HL-60/S4 (cell line): ENCODE data around the gene FGG.

Experiments
- in situ Hi-C: fragments of 300-500 bp; cut with MboI; formaldehyde crosslinking; loops from 2 replicates; pipeline ENCODE4 v1.14.3; 2022; ENCODE audit warnings: low sequenced_read_pairs

Gene FGG

DNA sequence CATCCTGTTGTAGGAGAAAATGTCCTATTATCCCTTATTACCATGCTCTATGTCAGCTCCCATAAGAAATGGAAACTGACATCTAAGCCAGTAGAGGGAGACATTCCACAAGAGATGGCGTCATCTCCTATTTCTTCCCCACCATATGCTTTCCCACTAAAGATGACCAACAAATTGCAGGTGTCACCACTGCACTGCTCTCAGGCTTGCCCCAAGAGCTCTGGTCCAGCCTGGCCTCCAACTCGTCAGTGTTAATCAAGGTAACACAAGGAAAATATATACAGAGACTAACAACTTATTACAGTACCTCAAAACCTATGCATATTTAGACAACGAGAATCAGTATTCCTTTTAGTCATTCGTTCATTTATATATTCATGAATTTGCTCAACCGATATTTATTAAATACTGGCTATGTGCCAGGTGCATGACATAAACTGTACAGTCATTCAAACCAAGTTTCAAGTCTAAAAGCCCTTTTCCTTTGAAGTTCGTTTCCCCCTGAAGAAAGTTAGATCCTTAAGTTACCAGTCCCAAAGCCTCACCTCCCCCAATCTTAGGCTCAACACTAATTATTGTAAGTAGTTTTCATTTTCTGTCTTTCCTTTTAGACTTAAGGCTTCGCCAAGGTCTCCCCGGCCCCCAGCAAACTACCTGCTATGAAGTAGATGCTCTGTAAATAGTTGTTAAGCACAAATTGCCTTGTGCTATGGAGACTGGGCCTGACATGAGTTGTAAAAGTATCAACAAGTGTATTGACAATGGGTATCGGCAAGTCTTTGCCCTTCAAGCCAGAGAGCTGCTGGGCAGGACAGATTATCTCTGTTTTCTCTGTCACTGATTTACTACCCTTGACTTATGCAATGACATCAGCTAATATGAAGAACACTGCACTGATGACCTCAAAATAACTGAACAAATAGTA, 52.7 kb downstream of the FGG start:
- in situ Hi-C loops: no loop called here

DNA sequence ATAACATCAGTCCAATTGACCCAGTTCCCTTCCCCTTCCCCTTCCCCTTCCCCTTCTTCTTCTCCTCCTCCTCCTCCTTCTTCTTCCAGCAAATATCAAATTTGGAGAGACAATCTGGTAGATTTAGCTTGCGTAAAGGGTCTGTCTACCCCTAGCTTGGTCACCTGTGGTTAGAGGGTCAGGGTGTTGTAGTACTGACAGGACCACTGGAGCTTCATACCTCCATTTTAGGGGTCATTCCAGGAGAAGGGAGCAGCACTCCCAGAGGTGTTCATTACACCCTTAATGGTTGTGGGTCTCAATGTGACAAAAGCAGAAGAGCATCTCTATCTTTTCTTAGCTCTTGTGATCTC, 53.3 kb downstream of the FGG start:
- in situ Hi-C loops: no loop called here
